Measurements from ENCODE around the gene TGFBR3. TPM values are rescaled to one million over a fixed set of nuclear protein-coding genes. Genes with fewer than 3 reads are reported as not detected.
A peak's percentile ranks its signal among the peaks of the same experiment; 100 is the strongest.

Gene TGFBR3
- total RNA-seq, 2 donors from 2014 or later: 60.8 to 62.4 TPM

DNA sequence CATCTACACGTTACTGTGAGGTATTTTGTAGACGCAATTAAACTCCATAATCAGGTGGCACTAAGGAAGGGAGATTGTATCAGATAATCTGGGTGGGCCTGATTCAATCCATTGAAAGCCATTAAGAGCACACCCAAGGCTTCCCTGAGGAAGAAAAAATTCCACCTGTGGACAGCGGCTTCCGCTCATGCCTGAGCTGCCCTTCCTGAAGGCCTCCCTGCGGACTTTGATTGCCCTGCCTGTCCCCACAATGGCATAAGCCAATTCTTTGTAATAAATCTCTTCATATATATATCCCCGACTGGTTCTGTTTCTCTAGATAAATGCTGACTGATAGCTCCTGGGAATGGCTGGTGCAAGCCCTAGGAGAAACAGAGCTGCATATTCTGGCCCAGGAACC, 138.3 kb downstream of the TGFBR3 start:
- ATAC-seq (ENCODE audit: insufficient number of reproducible peaks, low FRiP score, low read depth): no peak
- TF ChIP-seq, protein P1, sequence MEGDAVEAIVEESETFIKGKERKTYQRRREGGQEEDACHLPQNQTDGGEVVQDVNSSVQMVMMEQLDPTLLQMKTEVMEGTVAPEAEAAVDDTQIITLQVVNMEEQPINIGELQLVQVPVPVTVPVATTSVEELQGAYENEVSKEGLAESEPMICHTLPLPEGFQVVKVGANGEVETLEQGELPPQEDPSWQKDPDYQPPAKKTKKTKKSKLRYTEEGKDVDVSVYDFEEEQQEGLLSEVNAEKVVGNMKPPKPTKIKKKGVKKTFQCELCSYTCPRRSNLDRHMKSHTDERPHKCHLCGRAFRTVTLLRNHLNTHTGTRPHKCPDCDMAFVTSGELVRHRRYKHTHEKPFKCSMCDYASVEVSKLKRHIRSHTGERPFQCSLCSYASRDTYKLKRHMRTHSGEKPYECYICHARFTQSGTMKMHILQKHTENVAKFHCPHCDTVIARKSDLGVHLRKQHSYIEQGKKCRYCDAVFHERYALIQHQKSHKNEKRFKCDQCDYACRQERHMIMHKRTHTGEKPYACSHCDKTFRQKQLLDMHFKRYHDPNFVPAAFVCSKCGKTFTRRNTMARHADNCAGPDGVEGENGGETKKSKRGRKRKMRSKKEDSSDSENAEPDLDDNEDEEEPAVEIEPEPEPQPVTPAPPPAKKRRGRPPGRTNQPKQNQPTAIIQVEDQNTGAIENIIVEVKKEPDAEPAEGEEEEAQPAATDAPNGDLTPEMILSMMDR (IDR thresholded peaks at IDR 0.05): no peak
- Histone ChIP-seq H3K27ac (no peak overlapping the region), H3K27me3 (replicated peaks; ENCODE audit: insufficient read depth) (no peaks in the 10 kb centered on the region), H3K4me1 (ENCODE audit: control insufficient read depth in 1 of 2, low read depth in 2 of 2) (peaks cover 31 to 64% of the 10 kb centered on the region in 2 donors), H3K4me3 (no peak overlapping the region), H3K36me3 (no peaks in the 10 kb centered on the region), H3K9me3 (no peaks in the 10 kb centered on the region)
- DNase-seq (ENCODE audit: low spot score): no peak

DNA sequence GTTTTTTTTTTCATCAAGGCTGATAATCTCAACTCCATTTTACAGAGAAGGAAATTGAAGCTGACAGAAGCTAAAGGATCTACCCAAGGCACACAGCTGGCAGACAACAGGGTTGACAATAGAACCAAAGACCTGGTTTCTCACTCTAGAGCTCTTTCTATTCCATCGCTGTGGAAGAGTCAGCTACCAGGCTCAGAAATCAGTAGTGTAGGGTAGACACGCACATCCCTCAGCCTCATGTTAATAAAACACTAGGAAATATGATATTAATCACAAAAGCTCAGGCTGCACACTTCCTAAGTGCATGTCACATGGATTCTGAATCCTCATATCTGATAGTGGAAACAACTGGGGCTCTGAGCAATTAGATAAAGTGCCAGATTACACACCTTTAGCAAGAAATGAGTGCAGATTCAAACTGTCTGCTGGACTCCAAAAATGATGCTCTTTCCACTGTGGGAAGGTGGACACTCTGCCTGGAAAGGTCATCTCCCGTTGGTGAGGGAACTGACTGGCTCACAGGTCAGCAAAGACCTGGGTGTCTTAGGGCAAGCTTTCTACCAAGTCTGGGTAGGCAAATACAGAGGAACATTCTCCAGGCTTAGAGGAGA, 139.1 kb downstream of the TGFBR3 start:
- H3K27me3 ChIP-seq (replicated peaks; ENCODE audit: insufficient read depth): no peaks in the 10 kb centered on the region
- peaks cover 36 to 64% of the 10 kb centered on the region in 2 donors for H3K4me1 ChIP-seq (ENCODE audit: control insufficient read depth in 1 of 2, low read depth in 2 of 2)
- ATAC-seq (ENCODE audit: insufficient number of reproducible peaks, low FRiP score, low read depth): no peak
- H3K27ac ChIP-seq: no peak overlapping the region
- DNase-seq (ENCODE audit: low spot score): no peak
- H3K4me3 ChIP-seq: no peak overlapping the region
- H3K36me3 ChIP-seq: no peaks in the 10 kb centered on the region
- H3K9me3 ChIP-seq: no peaks in the 10 kb centered on the region
- TF ChIP-seq, protein P1 (IDR thresholded peaks at IDR 0.05): no peak

DNA sequence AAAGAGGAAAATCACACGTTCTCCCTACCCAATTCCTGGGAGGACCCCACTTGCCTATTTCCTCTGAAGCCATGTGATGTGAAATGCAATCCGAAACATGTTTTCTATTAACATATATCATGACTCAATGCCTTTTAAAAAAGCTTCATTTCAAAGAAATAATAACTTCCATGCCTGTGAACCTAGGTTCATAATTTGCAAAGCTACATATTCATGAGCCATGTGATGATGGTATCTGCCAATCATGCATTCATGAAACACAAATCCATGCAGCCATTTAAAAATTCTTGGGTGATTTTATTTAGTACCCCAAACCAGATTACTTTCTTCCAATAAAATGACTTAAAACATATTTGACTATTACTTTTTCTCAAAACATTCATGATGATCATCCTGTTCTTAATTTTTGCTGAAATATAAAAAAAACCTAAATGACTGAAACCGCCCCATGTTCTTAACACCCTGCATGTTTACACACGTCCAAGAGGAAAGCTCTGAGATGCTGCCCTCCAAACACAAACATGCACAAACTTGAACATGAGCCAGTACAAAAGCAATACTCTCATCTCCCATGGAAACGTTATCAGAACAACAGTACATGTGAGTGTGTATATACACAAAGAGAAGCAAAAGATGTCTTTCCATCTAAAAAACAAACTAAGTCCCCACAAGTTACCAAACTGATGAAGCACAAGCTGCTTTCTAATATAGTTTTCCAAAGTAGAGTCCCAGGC, 140.1 kb downstream of the TGFBR3 start:
- ATAC-seq (ENCODE audit: insufficient number of reproducible peaks, low FRiP score, low read depth) (no peak), DNase-seq (ENCODE audit: low spot score) (no peak)
- Histone ChIP-seq H3K4me1 (ENCODE audit: control insufficient read depth in 1 of 2, low read depth in 2 of 2) (peaks cover 29 to 64% of the 10 kb centered on the region in 2 donors), H3K36me3 (no peaks in the 10 kb centered on the region), H3K27ac (peak overlapping the region in 1 of 2 donors; percentile 14), H3K27me3 (replicated peaks; ENCODE audit: insufficient read depth) (no peaks in the 10 kb centered on the region), H3K4me3 (no peak overlapping the region), H3K9me3 (no peaks in the 10 kb centered on the region)
- TF ChIP-seq, protein P1 (IDR thresholded peaks at IDR 0.05): no peak

DNA sequence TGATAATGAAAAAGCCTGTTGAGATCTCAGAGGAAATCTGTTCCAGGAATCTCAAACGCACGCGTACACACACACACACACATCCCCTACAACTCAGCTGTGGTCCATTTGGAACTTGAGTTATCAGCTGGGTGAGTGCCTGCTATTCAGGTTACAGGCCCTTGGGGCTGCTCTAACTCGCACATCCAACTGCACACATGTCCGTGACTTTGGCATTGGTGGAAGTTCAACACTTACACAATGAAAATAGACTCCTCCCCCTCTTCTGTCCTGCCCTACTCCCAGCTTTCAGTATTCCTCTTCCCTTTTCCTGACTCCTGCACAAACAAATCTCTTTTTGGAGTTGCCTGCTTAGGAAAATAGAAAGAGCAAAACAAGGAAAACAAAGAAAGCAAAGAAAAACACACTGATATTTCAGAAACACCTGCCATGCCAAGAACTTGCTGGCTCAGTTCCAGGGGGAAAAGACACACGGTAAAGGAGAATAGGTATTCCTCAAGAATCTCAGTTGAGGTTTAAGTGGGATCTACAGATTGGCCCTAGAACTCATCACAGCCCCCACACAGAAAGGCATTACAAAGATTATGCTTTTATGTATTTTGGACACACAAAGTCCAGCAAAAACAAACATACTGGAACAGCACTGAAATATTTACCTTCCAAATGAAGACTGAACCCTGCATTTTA, 140.9 kb downstream of the TGFBR3 start:
- TF ChIP-seq, protein P1 (IDR thresholded peaks at IDR 0.05): no peak
- Histone ChIP-seq H3K4me1 (ENCODE audit: control insufficient read depth in 1 of 2, low read depth in 2 of 2) (peaks cover 25 to 58% of the 10 kb centered on the region in 2 donors), H3K36me3 (no peaks in the 10 kb centered on the region), H3K9me3 (no peaks in the 10 kb centered on the region), H3K4me3 (no peak overlapping the region), H3K27ac (peak overlapping the region; percentile 14 to 21), H3K27me3 (replicated peaks; ENCODE audit: insufficient read depth) (no peaks in the 10 kb centered on the region)
- ATAC-seq (ENCODE audit: insufficient number of reproducible peaks, low FRiP score, low read depth) (peak; percentile 12), DNase-seq (ENCODE audit: low spot score) (no peak)

DNA sequence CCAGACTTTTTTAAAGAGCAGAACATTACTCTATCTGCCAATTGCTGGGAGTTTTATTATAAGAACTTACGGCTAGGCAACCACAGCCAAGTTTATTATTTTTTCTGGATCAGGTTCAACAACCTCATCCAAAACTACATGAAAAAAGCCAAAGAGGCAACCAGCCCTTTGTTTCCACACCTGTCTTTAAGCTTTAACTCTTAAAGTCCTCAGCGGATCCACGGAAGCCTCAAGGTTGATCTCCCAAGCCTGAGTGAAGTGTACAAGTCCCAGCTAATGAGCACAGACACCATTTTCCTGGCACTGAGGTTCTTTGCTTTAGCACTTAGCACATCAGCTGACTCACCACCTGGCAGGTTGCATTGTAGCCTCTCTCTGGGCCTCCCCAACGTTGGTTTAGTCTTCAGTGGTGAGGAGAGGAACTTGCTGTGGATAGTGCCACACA, 143.1 kb downstream of the TGFBR3 start:
- Histone ChIP-seq H3K4me1 (ENCODE audit: control insufficient read depth in 1 of 2, low read depth in 2 of 2) (peaks cover 22 to 52% of the 10 kb centered on the region in 2 donors), H3K9me3 (no peaks in the 10 kb centered on the region)
- TF ChIP-seq, protein P1 (IDR thresholded peaks at IDR 0.05): peak; percentile 19

More for the DNA sequence above, 143.1 kb downstream of the TGFBR3 start:
- H3K27me3 ChIP-seq (replicated peaks; ENCODE audit: insufficient read depth): no peaks in the 10 kb centered on the region
- H3K27ac ChIP-seq: peak overlapping the region in 1 of 2 donors; percentile 19
- peak; percentile 74 for ATAC-seq (ENCODE audit: insufficient number of reproducible peaks, low FRiP score, low read depth)
- H3K4me3 ChIP-seq: no peak overlapping the region
- H3K36me3 ChIP-seq: no peaks in the 10 kb centered on the region
- peak; percentile 51 for DNase-seq (ENCODE audit: low spot score)
